ENCODE results near the gene PRKAG2.

PRKAG2 gene

DNA sequence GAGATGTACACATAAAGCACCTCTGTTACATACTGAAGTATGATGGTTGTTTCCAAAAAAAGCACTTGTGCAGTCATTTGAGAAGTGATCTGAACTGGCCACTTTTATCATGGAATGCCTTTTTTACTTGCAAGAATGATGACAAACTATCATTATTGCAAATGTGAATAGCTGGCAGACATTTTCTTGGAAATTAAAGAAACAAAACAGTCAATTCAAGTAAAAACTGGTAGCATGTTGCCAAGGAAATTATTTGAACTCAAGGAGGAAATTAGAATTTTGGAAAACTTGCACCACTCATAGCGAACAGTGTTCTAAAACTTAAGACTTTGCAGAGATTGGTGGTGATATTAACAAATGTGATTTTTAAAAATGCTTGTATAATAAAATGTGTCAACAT is 363.8 kb downstream of the PRKAG2 start:
- H4K20me1 ChIP-seq (ENCODE audit: insufficient read depth, low read length), result peaks cover 100% of the 10 kb centered on the region
- H3K79me2 ChIP-seq (ENCODE audit: low read length), result peaks cover 100% of the 10 kb centered on the region
- H3K27ac ChIP-seq (ENCODE audit: low read length), result no peak overlapping the region
- H3K36me3 ChIP-seq (replicated peaks; ENCODE audit: low read depth, low read length), result peaks cover 12% of the 10 kb centered on the region
- H3K4me1 ChIP-seq (ENCODE audit: low read length), result peaks cover 7% of the 10 kb centered on the region
- H3K4me3 ChIP-seq (ENCODE audit: low read length), result no peak overlapping the region
- no peak for TF ChIP-seq EZH2phosphoT487 (IDR thresholded peaks at IDR 0.05; ENCODE audit: low read depth)
- TF ChIP-seq, protein P1, sequence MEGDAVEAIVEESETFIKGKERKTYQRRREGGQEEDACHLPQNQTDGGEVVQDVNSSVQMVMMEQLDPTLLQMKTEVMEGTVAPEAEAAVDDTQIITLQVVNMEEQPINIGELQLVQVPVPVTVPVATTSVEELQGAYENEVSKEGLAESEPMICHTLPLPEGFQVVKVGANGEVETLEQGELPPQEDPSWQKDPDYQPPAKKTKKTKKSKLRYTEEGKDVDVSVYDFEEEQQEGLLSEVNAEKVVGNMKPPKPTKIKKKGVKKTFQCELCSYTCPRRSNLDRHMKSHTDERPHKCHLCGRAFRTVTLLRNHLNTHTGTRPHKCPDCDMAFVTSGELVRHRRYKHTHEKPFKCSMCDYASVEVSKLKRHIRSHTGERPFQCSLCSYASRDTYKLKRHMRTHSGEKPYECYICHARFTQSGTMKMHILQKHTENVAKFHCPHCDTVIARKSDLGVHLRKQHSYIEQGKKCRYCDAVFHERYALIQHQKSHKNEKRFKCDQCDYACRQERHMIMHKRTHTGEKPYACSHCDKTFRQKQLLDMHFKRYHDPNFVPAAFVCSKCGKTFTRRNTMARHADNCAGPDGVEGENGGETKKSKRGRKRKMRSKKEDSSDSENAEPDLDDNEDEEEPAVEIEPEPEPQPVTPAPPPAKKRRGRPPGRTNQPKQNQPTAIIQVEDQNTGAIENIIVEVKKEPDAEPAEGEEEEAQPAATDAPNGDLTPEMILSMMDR (IDR thresholded peaks at IDR 0.05; ENCODE audit: low read depth, low read length), result no peak
- no peak overlapping the region for H2AFZ ChIP-seq (ENCODE audit: low read depth, low read length)
- H3K4me2 ChIP-seq (ENCODE audit: low read length), result no peak overlapping the region
- no peaks in the 10 kb centered on the region for H3K9me3 ChIP-seq (ENCODE audit: insufficient read depth, low read length)
- H3K9ac ChIP-seq (ENCODE audit: low read length), result no peak overlapping the region
- no peaks in the 10 kb centered on the region for H3K27me3 ChIP-seq (ENCODE audit: low read depth, low read length)

DNA sequence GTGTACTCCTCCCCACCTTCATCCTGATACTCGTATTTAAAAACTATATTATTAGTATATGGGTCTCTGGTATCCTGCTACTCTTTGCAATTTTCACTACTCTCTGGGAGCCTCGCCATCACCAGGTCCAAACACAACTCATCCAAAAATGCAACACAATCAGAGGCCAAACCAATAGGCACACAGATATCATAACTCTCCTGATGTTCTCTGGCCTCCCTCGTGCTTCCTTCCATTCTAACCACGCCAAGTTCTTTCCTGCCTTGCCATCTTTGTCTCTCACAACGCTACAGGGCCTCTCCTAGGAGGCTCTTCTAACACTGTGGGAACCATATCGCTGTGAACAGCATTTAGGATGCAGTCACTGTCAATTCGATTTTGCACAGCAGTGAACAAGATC is 364.6 kb downstream of the PRKAG2 start:
- Histone ChIP-seq H3K4me1 (ENCODE audit: low read length) (peaks cover 1% of the 10 kb centered on the region), H3K27me3 (ENCODE audit: low read depth, low read length) (no peaks in the 10 kb centered on the region), H2AFZ (ENCODE audit: low read depth, low read length) (no peak overlapping the region), H3K4me2 (ENCODE audit: low read length) (no peak overlapping the region), H4K20me1 (ENCODE audit: insufficient read depth, low read length) (peaks cover 100% of the 10 kb centered on the region), H3K79me2 (ENCODE audit: low read length) (peaks cover 100% of the 10 kb centered on the region), H3K9ac (ENCODE audit: low read length) (no peak overlapping the region), H3K36me3 (replicated peaks; ENCODE audit: low read depth, low read length) (peaks cover 8% of the 10 kb centered on the region), H3K4me3 (ENCODE audit: low read length) (no peak overlapping the region), H3K27ac (ENCODE audit: low read length) (no peak overlapping the region), H3K9me3 (ENCODE audit: insufficient read depth, low read length) (no peaks in the 10 kb centered on the region)
- TF ChIP-seq, protein P1 (IDR thresholded peaks at IDR 0.05; ENCODE audit: low read depth, low read length), result no peak

DNA sequence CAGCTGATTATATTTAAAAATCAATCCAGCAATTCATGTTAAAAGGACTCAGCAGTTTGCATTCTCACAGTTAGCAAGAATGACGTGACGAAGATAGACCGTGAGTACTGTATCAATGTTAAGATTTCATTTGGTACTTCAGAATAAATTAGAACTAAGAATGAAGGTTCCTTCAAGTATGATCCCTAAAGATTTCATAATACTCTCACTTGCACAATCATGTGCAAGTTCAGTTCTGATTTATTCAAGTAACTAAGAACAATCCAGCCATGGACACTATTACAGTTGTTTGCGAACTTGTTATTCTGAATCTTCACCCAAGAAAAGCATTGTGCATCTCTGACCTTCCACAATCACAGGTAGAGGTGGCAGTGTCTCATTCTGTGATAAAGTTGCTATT is 365.0 kb downstream of the PRKAG2 start:
- Histone ChIP-seq H3K9ac (ENCODE audit: low read length) (no peak overlapping the region), H3K27ac (ENCODE audit: low read length) (no peak overlapping the region), H3K4me2 (ENCODE audit: low read length) (no peak overlapping the region), H3K4me3 (ENCODE audit: low read length) (no peak overlapping the region), H3K79me2 (ENCODE audit: low read length) (peaks cover 100% of the 10 kb centered on the region), H4K20me1 (ENCODE audit: insufficient read depth, low read length) (peaks cover 100% of the 10 kb centered on the region), H3K9me3 (ENCODE audit: insufficient read depth, low read length) (no peaks in the 10 kb centered on the region), H2AFZ (ENCODE audit: low read depth, low read length) (no peak overlapping the region), H3K4me1 (ENCODE audit: low read length) (no peaks in the 10 kb centered on the region), H3K27me3 (ENCODE audit: low read depth, low read length) (no peaks in the 10 kb centered on the region), H3K36me3 (replicated peaks; ENCODE audit: low read depth, low read length) (peaks cover 8% of the 10 kb centered on the region)
- no peak for TF ChIP-seq EZH2phosphoT487 (IDR thresholded peaks at IDR 0.05; ENCODE audit: low read depth)
- TF ChIP-seq, protein P1 (IDR thresholded peaks at IDR 0.05; ENCODE audit: low read depth, low read length), result no peak

DNA sequence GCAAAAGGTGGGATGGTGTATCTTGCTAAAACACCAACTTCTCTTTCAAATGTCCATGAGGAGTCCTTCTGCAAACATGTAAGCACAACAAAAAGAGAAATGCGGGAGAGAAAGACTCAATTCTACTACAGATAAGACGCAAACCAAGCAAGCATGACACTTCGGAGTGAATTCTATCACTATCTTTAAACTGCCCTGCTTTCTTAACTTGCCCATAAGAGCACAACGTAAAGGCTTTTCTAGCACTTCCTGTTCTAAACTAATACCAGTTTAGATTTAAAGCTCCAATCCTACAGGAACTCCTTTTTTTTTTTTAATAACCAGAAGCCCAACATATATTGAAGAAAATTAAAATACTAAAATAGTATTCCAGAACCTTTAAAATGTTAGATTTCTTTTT is 365.6 kb downstream of the PRKAG2 start:
- no peak overlapping the region for H3K4me3 ChIP-seq (ENCODE audit: low read length)
- H3K27ac ChIP-seq (ENCODE audit: low read length), result no peak overlapping the region
- no peaks in the 10 kb centered on the region for H3K9me3 ChIP-seq (ENCODE audit: insufficient read depth, low read length)
- H3K9ac ChIP-seq (ENCODE audit: low read length), result no peak overlapping the region
- H3K36me3 ChIP-seq (replicated peaks; ENCODE audit: low read depth, low read length), result peaks cover 8% of the 10 kb centered on the region
- TF ChIP-seq EZH2phosphoT487 (IDR thresholded peaks at IDR 0.05; ENCODE audit: low read depth), result no peak
- TF ChIP-seq, protein P1 (IDR thresholded peaks at IDR 0.05; ENCODE audit: low read depth, low read length), result no peak
- peaks cover 100% of the 10 kb centered on the region for H4K20me1 ChIP-seq (ENCODE audit: insufficient read depth, low read length)
- no peak overlapping the region for H2AFZ ChIP-seq (ENCODE audit: low read depth, low read length)
- H3K4me2 ChIP-seq (ENCODE audit: low read length), result no peak overlapping the region
- H3K79me2 ChIP-seq (ENCODE audit: low read length), result peaks cover 100% of the 10 kb centered on the region
- H3K27me3 ChIP-seq (ENCODE audit: low read depth, low read length), result no peaks in the 10 kb centered on the region
- no peaks in the 10 kb centered on the region for H3K4me1 ChIP-seq (ENCODE audit: low read length)
